Activated T-cell treated with anti-CD3 and anti-CD28 coated beads, Interleukin-2, amount 50 U/mL, for 4 hours (primary cell): ENCODE results near the gene WDR4. TPM values are rescaled to one million over a fixed set of nuclear protein-coding genes. Genes with fewer than 3 reads are reported as not detected.
A peak's percentile ranks its signal among the peaks of the same experiment; 100 is the strongest.
"Not testable (repeated sequence)": the region's sequence is repeated elsewhere in the genome, so short reads cannot be mapped to it uniquely, and the experiment has no call there.

Experiments
- ATAC-seq, 2 donors: fragments of 200-7000 bp; cut with Tn5 transposase; one replicate each; pipeline ENCODE4 v1.10.0; 2021
- DNase-seq: peaks from one replicate; pipeline ENCODE4 v3.0.0-alpha.2; 2020
- H3K27me3 Mint-ChIP-seq: one replicate; pipeline ENCODE4 v1.8.0; 2021; ENCODE audit warnings: low read depth, mixed read lengths
- H3K36me3 Mint-ChIP-seq: one replicate; pipeline ENCODE4 v1.8.0; 2022; ENCODE audit warnings: mixed read lengths; ENCODE audit not compliant: insufficient read depth
- H3K4me1 Mint-ChIP-seq: one replicate; pipeline ENCODE4 v1.8.0; 2021; ENCODE audit warnings: low read depth, mixed read lengths
- H3K4me3 Mint-ChIP-seq: one replicate; pipeline ENCODE4 v1.8.0; 2021; ENCODE audit warnings: mild to moderate bottlenecking, moderate library complexity, mixed read lengths
- H3K9me3 Mint-ChIP-seq: one replicate; pipeline ENCODE4 v1.8.0; 2021; ENCODE audit warnings: mixed read lengths
- total RNA-seq, 3 donors: library from RNA; stranded (reverse); gene quantifications; one replicate each; pipeline ENCODE4 v1.2.1, GENCODE V29; 2021

Gene WDR4
- total RNA-seq, 3 donors from 2014 or later: 66.9 to 88.9 (median 86.2) TPM

GRCh38 chr21:42903817-42904216, 24.5 kb upstream of the WDR4 start:
- H3K4me3 Mint-ChIP-seq: no peak overlapping the region
- H3K9me3 Mint-ChIP-seq: no peaks in the 10 kb centered on the region
- H3K36me3 Mint-ChIP-seq: peaks cover 29% of the 10 kb centered on the region
- no peak for ATAC-seq
- peaks cover 2% of the 10 kb centered on the region for H3K4me1 Mint-ChIP-seq
- DNase-seq: no peak
- H3K27me3 Mint-ChIP-seq: no peaks in the 10 kb centered on the region

GRCh38 chr21:42900446-42900845, 21.1 kb upstream of the WDR4 start:
- no peaks in the 10 kb centered on the region for H3K27me3 Mint-ChIP-seq
- ATAC-seq (no peak), DNase-seq (no peak)
- no peaks in the 10 kb centered on the region for H3K9me3 Mint-ChIP-seq
- peaks cover 9% of the 10 kb centered on the region for H3K4me1 Mint-ChIP-seq
- peaks cover 33% of the 10 kb centered on the region for H3K36me3 Mint-ChIP-seq
- no peak overlapping the region for H3K4me3 Mint-ChIP-seq

DNA sequence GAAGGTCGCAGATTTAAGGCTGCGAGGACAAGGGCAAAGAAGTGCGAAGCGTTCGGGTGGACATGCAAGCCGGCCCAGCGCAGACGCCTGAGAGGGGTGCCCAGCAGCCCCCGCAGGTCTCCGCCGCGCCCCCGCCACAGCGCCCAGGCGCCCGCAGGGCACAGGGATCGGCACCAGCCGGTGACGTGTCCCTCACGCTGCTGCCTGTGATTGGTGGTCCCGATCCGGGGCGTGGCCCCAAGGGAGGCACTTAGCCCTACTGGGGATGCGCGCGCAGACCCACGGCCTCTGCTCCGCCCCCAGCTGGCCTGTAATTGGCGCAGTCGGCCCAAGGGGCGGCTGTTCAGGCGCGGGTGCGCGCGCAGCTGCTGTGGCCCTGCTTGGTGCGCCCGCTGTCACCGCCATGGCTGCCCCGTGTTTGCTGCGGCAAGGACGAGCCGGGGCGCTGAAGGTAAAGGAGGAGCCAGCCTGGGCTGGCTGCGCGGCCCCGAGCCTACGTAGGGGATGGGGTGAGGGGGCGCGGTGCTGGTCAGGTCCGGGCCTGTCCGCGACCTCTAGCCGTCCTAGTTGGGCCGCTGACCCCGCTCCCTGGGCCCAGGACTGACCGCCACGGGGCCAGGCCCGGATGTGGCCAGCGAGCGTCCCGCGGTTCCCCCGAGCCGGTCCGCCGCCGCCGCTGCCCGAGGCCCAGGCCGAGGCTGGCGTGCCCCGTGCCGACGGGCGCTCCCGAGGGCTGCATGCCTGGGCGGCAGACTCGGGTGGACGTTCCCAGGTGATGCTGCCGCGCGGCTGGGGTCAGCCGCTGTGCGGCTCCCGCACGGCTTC, 13.8 kb upstream of the WDR4 start, which contains the start of gene NDUFV3:
Gene NDUFV3, plus strand, starts transcription at position 379 of the 825 bp plus-strand sequence. Its CDS starts 25 bp downstream, at position 404.
- H3K27me3 Mint-ChIP-seq: no peaks in the 10 kb centered on the region

DNA sequence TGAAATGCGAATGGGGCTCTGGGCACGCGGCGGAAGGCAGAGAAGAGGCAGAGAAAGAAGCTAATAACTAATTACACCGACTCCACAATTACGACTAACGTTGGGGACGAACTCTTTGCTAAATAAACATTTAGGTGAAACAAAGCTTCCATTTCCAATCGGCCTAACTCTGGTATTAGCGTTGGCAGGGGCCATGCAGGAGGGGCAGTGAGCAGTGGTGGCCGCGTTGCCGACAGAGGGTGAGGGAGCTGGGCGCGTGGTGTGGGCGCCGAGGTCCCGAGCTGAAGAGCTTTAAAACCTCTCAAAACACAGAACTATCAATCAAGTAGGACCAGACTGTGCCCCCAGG, 13.2 kb upstream of the WDR4 start:
- Mint-ChIP-seq H3K4me1 (peaks cover 10% of the 10 kb centered on the region), H3K36me3 (peaks cover 10% of the 10 kb centered on the region), H3K27me3 (no peaks in the 10 kb centered on the region), H3K4me3 (peak overlapping the region; percentile 87), H3K9me3 (no peaks in the 10 kb centered on the region)
- ATAC-seq (peak in 1 of 2 donors; percentile 32), DNase-seq (no peak)

More for the DNA sequence above, 13.8 kb upstream of the WDR4 start, which contains the start of gene NDUFV3:
- Mint-ChIP-seq H3K4me3 (peak within 1 kb of the TSS; percentile 87), H3K9me3 (no peaks in the 10 kb centered on the region), H3K36me3 (peaks cover 14% of the 10 kb centered on the region), H3K4me1 (peaks cover 12% of the 10 kb centered on the region)
- DNase-seq: peak; percentile 100
- ATAC-seq: peak; percentile 96 to 97

GRCh38 chr21:42887326-42887725, 8.0 kb upstream of the WDR4 start:
- H3K4me1 Mint-ChIP-seq: peaks cover 2% of the 10 kb centered on the region
- H3K36me3 Mint-ChIP-seq: no peaks in the 10 kb centered on the region
- H3K9me3 Mint-ChIP-seq: no peaks in the 10 kb centered on the region
- ATAC-seq (no peak), DNase-seq (no peak)
- no peaks in the 10 kb centered on the region for H3K27me3 Mint-ChIP-seq
- H3K4me3 Mint-ChIP-seq: no peak overlapping the region

DNA sequence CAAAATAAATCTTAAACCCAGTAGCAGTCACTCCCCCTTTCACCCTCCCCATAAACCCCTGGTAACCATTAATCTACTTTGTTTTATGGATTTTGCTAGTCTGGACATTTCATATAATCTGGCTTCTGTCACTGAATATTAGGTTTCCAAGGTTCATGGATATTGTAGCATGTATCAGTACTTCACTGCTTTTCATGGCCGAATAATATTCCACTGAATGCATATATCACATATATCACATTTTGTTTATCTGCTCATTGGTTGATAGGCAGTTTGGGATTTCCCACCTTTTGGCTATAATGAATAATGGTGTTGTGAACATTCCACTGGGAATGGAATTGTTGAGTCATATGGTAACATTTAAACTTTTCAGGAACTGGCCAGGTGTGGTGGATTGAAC, 4.6 kb upstream of the WDR4 start:
- Mint-ChIP-seq H3K36me3 (no peaks in the 10 kb centered on the region), H3K4me3 (no peak overlapping the region), H3K27me3 (no peaks in the 10 kb centered on the region), H3K4me1 (peaks cover 18% of the 10 kb centered on the region), H3K9me3 (no peaks in the 10 kb centered on the region)
- no peak for DNase-seq
- ATAC-seq: no peak

- peaks cover 7% of the 10 kb centered on the region for H3K36me3 Mint-ChIP-seq
- no peak for ATAC-seq
These were observed 1.0 kb upstream of the WDR4 start for GRCh38 chr21:42880352-42880751.

DNA sequence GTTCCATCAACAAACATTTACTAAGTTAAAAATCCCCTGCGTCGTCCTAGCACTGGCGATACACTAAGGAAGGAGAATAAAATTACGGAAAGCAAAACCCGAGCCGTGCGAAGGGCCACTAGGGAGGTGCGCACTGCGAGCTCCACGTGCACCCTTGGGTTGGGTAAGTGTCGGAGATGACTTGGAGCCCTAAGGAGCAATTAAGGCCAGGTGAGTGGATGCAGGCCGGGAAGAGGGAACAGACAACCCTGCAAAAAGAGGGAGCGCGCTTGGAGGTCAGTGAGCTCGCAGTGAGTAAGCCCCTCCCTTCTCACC, 704 bp downstream of the WDR4 start:
- Mint-ChIP-seq H3K27me3 (no peaks in the 10 kb centered on the region), H3K9me3 (no peaks in the 10 kb centered on the region), H3K4me3 (peak overlapping the region; percentile 97), H3K4me1 (peaks cover 27% of the 10 kb centered on the region), H3K36me3 (peaks cover 16% of the 10 kb centered on the region)
- DNase-seq: peak; percentile 10
- ATAC-seq: peak; percentile 5 to 16

More at GRCh38 chr21:42880352-42880751, 1.0 kb upstream of the WDR4 start:
- H3K9me3 Mint-ChIP-seq: no peaks in the 10 kb centered on the region
- no peaks in the 10 kb centered on the region for H3K27me3 Mint-ChIP-seq
- peaks cover 27% of the 10 kb centered on the region for H3K4me1 Mint-ChIP-seq
- no peak for DNase-seq
- H3K4me3 Mint-ChIP-seq: peak overlapping the region; percentile 97

DNA sequence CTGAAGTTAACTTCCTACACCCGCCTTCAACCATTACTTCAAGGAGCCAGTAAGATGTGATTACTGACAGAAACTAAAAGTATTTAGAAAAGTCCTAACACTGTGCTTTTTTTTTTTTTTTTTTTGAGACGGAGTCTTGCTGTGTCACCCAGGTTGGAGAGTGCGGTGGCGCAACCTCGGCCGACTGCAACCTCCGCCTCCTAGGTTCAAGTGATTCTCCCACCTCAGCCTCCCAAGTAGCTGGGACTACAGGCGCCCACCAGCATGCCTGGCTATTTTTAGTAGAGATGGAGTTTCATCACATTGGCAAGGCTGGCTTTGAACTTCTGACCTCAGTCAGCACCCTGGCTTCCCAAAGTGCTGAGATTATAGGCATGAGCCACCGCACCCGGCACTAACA, 3.5 kb downstream of the WDR4 start:
- not testable (repeated sequence) for H3K27me3 Mint-ChIP-seq, H3K9me3 Mint-ChIP-seq, DNase-seq, H3K4me3 Mint-ChIP-seq, ATAC-seq
- Mint-ChIP-seq H3K4me1 (peaks cover 22% of the 10 kb centered on the region), H3K36me3 (peaks cover 32% of the 10 kb centered on the region)

GRCh38 chr21:42873096-42873495, 6.2 kb downstream of the WDR4 start:
- DNase-seq (no peak), ATAC-seq (no peak)
- Mint-ChIP-seq H3K36me3 (peaks cover 41% of the 10 kb centered on the region), H3K4me1 (peaks cover 8% of the 10 kb centered on the region), H3K27me3 (no peaks in the 10 kb centered on the region), H3K4me3 (no peak overlapping the region), H3K9me3 (no peaks in the 10 kb centered on the region)

GRCh38 chr21:42868196-42868595, 11.1 kb downstream of the WDR4 start:
- Mint-ChIP-seq H3K4me1 (peaks cover 5% of the 10 kb centered on the region), H3K36me3 (peaks cover 43% of the 10 kb centered on the region), H3K9me3 (no peaks in the 10 kb centered on the region), H3K4me3 (no peak overlapping the region), H3K27me3 (no peaks in the 10 kb centered on the region)
- ATAC-seq: no peak
- DNase-seq: no peak

DNA sequence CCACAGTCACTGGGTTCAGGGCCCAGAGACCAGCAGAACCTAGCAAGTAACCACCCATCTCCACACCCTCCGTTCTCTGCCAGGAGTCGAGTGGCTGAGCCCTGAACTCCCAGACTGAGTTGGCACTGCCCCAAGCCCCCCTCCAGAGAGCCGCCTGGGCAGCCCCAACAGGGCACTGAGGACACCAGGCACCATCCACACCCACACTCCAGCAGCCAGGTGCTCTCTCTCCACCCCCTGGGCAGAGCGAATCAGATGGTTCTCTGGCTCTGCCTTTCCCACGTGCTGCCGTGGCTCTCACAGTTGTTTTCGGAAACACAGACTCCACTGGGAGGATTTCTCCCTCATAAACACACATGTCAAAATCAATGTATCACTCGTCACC, 13.6 kb downstream of the WDR4 start:
- peaks cover 5% of the 10 kb centered on the region for H3K4me1 Mint-ChIP-seq
- no peaks in the 10 kb centered on the region for H3K9me3 Mint-ChIP-seq
- no peaks in the 10 kb centered on the region for H3K27me3 Mint-ChIP-seq
- DNase-seq (no peak), ATAC-seq (no peak)
- peaks cover 35% of the 10 kb centered on the region for H3K36me3 Mint-ChIP-seq
- no peak overlapping the region for H3K4me3 Mint-ChIP-seq

DNA sequence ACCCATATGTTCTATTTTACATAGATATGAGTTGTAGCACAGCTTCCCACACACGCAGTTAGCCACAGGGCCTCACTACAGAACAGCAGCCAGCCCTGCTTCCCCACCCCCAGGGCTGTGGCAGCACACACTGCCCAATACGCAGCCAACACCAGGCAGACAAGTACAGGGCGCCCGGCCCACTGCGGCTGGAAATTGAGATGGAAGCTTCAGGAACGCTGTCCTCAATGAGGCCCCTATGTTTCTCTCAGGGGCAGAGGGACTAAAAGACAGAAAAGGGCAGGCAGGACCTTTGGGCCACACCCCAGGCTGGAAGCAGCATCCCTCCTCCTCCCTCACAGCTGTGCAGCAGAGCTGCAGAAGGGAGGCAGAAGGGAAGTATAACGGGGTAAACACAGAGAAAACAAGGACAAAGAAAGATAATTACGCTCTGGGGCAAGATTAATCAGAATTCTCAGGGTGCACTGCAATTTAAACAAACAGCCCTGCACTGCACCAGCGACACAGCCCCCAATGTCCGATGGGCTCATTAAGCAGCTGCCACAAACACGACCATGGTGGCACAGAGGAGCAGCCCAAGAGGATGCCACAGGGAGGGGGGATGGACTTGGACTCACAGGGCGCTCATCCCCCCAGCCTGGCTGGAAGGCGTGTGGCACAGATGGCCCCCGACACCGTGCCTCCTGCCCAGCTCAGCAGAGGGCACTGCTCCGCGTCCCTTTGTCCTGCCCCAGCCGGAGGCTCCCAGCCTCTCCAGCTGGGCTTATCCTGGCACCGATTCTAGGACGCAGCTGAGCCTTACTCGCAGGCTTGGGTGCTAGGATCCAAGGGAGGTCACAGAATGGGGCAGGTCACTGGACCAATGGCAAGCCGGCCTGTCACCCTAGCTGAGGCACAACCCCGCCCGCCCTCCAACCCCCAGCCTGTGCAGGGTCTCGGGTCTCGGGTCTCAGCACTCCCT, 14.2 kb downstream of the WDR4 start:
- peak in 1 of 2 donors; percentile 33 for ATAC-seq

DNA sequence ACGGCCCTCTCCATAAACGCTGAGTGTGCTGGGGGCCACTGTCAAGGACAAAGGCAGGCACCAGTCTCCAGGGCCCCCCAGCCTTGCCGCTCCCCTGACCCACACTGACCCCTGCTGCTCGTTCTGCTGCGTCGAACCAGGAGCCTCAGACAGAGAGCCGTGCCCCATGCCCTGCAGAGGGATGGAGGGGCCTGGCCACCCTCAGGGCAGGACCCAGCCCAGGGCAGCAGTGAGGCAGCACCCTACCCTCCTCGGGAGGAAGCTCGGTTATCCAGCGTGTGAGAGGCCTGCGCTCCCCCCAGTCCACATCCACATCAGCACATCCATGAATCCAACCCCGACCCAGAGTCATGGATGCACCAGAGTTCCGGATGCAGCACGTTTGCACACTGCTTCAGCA, 15.1 kb downstream of the WDR4 start:
- Mint-ChIP-seq H3K4me3 (no peak overlapping the region), H3K36me3 (peaks cover 28% of the 10 kb centered on the region), H3K4me1 (peaks cover 5% of the 10 kb centered on the region), H3K9me3 (no peaks in the 10 kb centered on the region), H3K27me3 (no peaks in the 10 kb centered on the region)
- no peak for ATAC-seq
- no peak for DNase-seq

More for the DNA sequence above, 14.2 kb downstream of the WDR4 start:
- no peaks in the 10 kb centered on the region for H3K27me3 Mint-ChIP-seq
- no peaks in the 10 kb centered on the region for H3K9me3 Mint-ChIP-seq
- no peak overlapping the region for H3K4me3 Mint-ChIP-seq
- peaks cover 5% of the 10 kb centered on the region for H3K4me1 Mint-ChIP-seq
- H3K36me3 Mint-ChIP-seq: peaks cover 33% of the 10 kb centered on the region
- DNase-seq: no peak
